Prostate gland (tissue), 2 donors: ENCODE measurements around the gene CERS6.

ENCODE experiments used
- CTCF ChIP-seq, 4 experiments: fragments of 200-600 bp in 2 of 4; fragments of 450-650 bp in 2 of 4; sonication (generic) in 2 of 4; IDR thresholded peaks; 1 replicate in 3 of 4; 2 replicates in 1 of 4; pipeline ENCODE4 v1.5.1; 2016 to 2019; ENCODE audit warnings: antibody characterized with exemption in 4 of 4, mild to moderate bottlenecking in 2 of 4, moderate library complexity in 2 of 4
- POLR2A ChIP-seq: fragments of 450-650 bp; IDR thresholded peaks from one replicate; pipeline ENCODE4 v1.6.1; 2016; ENCODE audit warnings: antibody characterized with exemption, mild to moderate bottlenecking

GRCh38 chr2:168705534-168706470, 249.7 kb downstream of the CERS6 start:
- peak in 2 of 4 experiments; percentile 16 to 19 for TF ChIP-seq CTCF (IDR thresholded peaks at IDR 0.05)
- TF ChIP-seq POLR2A: no peak
